ENCODE data around the gene NEK3. TPM values are rescaled to one million over a fixed set of nuclear protein-coding genes. Genes with fewer than 3 reads are reported as not detected.

Gene NEK3
- total RNA-seq, 4 donors from 2014 or later = 16.1 to 95.0 (median 21.9) TPM

DNA sequence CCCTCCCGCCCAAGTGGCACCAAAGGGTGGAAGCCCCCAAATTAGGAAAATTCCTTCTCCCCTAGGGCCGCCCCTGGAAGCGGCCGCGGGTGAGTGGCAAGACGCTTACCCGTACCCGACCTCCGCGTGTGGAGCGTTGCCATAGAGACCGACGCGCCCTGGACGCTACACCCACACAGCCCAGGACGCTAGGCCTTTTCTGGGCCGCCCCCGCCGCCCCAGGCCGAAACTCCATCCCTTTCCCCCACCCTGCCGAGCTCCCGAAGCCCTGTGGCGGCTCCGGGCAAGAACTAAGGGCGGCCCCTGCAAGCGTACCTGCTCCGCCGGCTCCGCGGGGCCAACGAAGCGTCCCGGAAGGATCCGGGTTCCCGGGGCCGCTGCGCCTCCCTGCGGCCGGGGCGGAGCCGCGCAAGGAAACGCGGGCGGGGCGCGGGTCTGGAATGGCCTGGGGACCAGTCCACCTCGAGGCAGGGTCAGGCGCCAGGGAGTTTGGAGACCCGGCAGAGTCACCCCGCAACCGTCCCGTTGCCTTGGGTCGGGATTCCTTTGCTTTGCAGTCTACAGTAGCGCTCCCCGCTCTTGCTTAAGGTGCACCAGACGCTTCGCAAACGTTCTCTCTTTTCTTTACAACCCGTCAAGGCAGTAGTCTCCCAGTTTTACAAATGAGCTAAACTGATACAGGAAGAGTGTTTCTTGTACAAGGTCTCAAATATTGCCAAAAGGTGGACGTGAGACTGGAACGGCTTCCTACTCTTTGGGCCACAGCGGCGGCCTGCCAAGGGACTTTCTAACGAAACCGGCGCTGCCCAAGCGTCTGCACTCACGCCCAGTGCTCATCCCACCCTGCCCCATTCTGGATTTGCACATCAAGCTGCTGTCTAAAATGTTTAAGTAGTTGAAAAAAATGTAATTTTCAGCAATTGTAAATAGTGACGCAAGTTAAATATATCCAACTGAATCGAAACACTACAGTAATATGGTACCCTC is 30.4 kb downstream of the NEK3 start, which contains the start of gene NEK5:
TSS of gene NEK5 (minus strand) at position 360 of the 987 bp plus-strand sequence. CDS start 1,591 bp downstream, outside the sequence.
- intact Hi-C loops (cut with DNase I; ENCODE audit: low total_unique reads) = loop anchor here (10.0 kb wide), 1 partner anchor 314 kb away; no protein-coding TSS in a partner anchor
- peak within 1 kb of the TSS; percentile 50 for H3K27ac ChIP-seq

GRCh38 chr13:52127783-52128702 is 31.4 kb downstream of the NEK3 start:
- no peaks in the 10 kb centered on the region for H3K36me3 ChIP-seq
- H3K4me1 ChIP-seq = no peaks in the 10 kb centered on the region
- H3K27ac ChIP-seq = peak overlapping the region; percentile 50
- H3K4me3 ChIP-seq = peak overlapping the region; percentile 49 to 64
- intact Hi-C loops (cut with DNase I; ENCODE audit: low total_unique reads) = loop anchor here (10.0 kb wide), 1 partner anchor 313 kb away; no protein-coding TSS in a partner anchor
- TF ChIP-seq POLR2A (IDR thresholded peaks at IDR 0.05) (no peak), CTCF (IDR thresholded peaks at IDR 0.05) (peak; percentile 83 to 87 (median 84))
- no peaks in the 10 kb centered on the region for H3K27me3 ChIP-seq
- DNase-seq = peak; percentile 47 to 54
- no peaks in the 10 kb centered on the region for H3K9me3 ChIP-seq

More for the DNA sequence above, 30.4 kb downstream of the NEK3 start, which contains the start of gene NEK5:
- Histone ChIP-seq H3K4me3 (peak within 1 kb of the TSS; percentile 49 to 64), H3K4me1 (no peaks in the 10 kb centered on the region), H3K36me3 (no peaks in the 10 kb centered on the region), H3K9me3 (no peaks in the 10 kb centered on the region), H3K27me3 (no peaks in the 10 kb centered on the region)
- peak; percentile 47 to 49 for DNase-seq
- peak; percentile 62 to 79 (median 71) for TF ChIP-seq CTCF (IDR thresholded peaks at IDR 0.05)
- no peak for TF ChIP-seq POLR2A (IDR thresholded peaks at IDR 0.05)

DNA sequence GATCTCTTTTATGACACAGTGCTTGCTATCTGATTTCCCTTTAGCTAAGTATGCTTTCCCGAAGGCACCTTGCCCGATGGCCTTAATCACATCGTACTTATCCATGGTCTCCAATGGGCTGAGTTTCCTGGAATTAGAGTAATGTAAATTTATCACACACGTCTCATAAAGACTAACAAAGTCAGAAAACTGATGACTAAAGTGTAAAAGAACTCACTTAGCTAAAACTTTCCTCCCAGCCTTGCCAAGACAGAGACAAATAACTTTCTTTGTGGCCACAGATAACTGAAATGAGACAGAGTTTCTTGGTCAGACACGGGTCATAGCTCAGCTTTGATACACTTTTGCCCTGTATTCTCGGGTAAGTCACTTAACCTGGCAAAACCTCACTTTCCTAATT is 32.0 kb downstream of the NEK3 start:
- no peaks in the 10 kb centered on the region for H3K4me1 ChIP-seq
- intact Hi-C loops (cut with DNase I; ENCODE audit: low total_unique reads) = loop anchor here (10.0 kb wide), 1 partner anchor 313 kb away; no protein-coding TSS in a partner anchor
- peak overlapping the region; percentile 50 for H3K27ac ChIP-seq
- H3K4me3 ChIP-seq = no peak overlapping the region
- TF ChIP-seq CTCF (IDR thresholded peaks at IDR 0.05) = no peak
- TF ChIP-seq POLR2A (IDR thresholded peaks at IDR 0.05) = no peak
- no peaks in the 10 kb centered on the region for H3K27me3 ChIP-seq
- no peaks in the 10 kb centered on the region for H3K9me3 ChIP-seq
- no peaks in the 10 kb centered on the region for H3K36me3 ChIP-seq
- no peak for DNase-seq

DNA sequence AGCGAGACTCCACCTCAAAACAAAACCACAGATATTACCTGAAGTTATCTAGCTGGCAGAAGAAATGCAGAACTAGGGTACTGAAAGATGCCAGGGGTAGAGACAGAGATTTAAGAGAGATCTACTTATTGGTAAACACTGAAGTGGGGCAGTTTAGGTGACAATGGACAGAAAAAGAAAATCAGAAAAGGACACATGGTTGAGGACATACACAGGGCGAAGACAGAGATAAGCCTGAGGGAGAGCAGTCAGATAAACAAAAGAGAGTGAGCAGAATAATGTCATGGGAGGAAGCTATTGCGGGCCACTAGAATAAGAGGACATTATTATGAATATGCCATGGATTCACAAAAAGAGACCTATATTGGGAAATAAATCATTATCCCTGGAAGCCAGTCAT is 33.9 kb downstream of the NEK3 start:
- no peak overlapping the region for H3K4me3 ChIP-seq
- no peak overlapping the region for H3K27ac ChIP-seq
- H3K4me1 ChIP-seq = no peaks in the 10 kb centered on the region
- TF ChIP-seq POLR2A (IDR thresholded peaks at IDR 0.05) = no peak
- no peak for TF ChIP-seq CTCF (IDR thresholded peaks at IDR 0.05)
- H3K36me3 ChIP-seq = no peaks in the 10 kb centered on the region
- H3K9me3 ChIP-seq = no peaks in the 10 kb centered on the region
- intact Hi-C loops (cut with DNase I; ENCODE audit: low total_unique reads) = loop anchor here (10.0 kb wide), 1 partner anchor 311 kb away; no protein-coding TSS in a partner anchor
- no peak for DNase-seq
- no peaks in the 10 kb centered on the region for H3K27me3 ChIP-seq

Measured in uterus (tissue), 4 donors.